Testis (tissue), 2 donors: ENCODE results near the gene VIL1.

Experiments
- POLR2A ChIP-seq: fragments of 450-650 bp; IDR thresholded peaks from one replicate; pipeline ENCODE4 v1.6.1; 2017; ENCODE audit warnings: antibody characterized with exemption, mild to moderate bottlenecking, moderate library complexity
- TF ChIP-seq, protein P1 (sequence below), 3 experiments: fragments of 450-650 bp in 2 of 3; fragments of 200-600 bp in 1 of 3; sonication (generic) in 1 of 3; IDR thresholded peaks; one replicate each; pipeline ENCODE4 v1.5.1; 2016 to 2019; ENCODE audit warnings: antibody characterized with exemption in 3 of 3, mild to moderate bottlenecking in 2 of 3, moderate library complexity in 1 of 3

DNA sequence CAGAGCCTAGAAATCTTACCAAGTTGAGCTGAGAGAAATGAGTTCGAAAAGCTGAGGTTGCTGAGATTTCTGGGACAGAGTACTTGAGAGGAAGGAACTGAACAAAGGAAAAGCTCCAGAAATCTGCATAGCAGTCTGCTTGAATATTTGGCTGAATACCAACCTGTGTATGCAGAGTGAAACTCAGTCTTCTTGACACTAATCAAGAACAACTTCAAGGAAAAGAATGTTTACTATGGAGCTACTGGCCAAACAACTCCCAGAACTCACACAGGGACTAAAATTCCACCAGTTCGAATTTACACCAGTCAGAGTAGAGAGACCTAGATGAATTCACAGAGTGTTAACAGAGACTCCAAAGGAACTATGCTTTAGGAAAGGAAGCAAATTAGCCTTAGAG lies 82.7 kb downstream of the VIL1 start:
- TF ChIP-seq, protein P1, sequence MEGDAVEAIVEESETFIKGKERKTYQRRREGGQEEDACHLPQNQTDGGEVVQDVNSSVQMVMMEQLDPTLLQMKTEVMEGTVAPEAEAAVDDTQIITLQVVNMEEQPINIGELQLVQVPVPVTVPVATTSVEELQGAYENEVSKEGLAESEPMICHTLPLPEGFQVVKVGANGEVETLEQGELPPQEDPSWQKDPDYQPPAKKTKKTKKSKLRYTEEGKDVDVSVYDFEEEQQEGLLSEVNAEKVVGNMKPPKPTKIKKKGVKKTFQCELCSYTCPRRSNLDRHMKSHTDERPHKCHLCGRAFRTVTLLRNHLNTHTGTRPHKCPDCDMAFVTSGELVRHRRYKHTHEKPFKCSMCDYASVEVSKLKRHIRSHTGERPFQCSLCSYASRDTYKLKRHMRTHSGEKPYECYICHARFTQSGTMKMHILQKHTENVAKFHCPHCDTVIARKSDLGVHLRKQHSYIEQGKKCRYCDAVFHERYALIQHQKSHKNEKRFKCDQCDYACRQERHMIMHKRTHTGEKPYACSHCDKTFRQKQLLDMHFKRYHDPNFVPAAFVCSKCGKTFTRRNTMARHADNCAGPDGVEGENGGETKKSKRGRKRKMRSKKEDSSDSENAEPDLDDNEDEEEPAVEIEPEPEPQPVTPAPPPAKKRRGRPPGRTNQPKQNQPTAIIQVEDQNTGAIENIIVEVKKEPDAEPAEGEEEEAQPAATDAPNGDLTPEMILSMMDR (IDR thresholded peaks at IDR 0.05), result no peak
- no peak for TF ChIP-seq POLR2A
